Nephron progenitor cell (in vitro differentiated cells): ENCODE results near the gene CEP63.

Experiments
- DNase-seq: peaks from one replicate; pipeline ENCODE4 v3.0.0; 2021
- H3K27ac Mint-ChIP-seq: 2 replicates; pipeline ENCODE4 v1.8.0; 2021; ENCODE audit warnings: mild to moderate bottlenecking, moderate library complexity, mixed read lengths
- H3K27me3 Mint-ChIP-seq: 2 replicates; pipeline ENCODE4 v1.8.0; 2021; ENCODE audit warnings: mild to moderate bottlenecking, low read depth, mixed read lengths; ENCODE audit not compliant: poor library complexity
- H3K36me3 Mint-ChIP-seq: 2 replicates; pipeline ENCODE4 v1.8.0; 2021; ENCODE audit warnings: low read depth, mixed read lengths
- H3K4me1 Mint-ChIP-seq: 2 replicates; pipeline ENCODE4 v1.8.0; 2021; ENCODE audit warnings: mixed read lengths
- H3K4me3 Mint-ChIP-seq: 2 replicates; pipeline ENCODE4 v1.8.0; 2021; ENCODE audit warnings: mild to moderate bottlenecking, moderate library complexity, mixed read lengths
- H3K9me3 Mint-ChIP-seq: 2 replicates; pipeline ENCODE4 v1.8.0; 2021; ENCODE audit warnings: mild to moderate bottlenecking, moderate library complexity, mixed read lengths
- CTCF ChIP-seq: fragments of 200-600 bp; sonication (generic); IDR thresholded peaks from 2 replicates; pipeline ENCODE4 v1.5.0; 2021; ENCODE audit warnings: antibody characterized with exemption

The CEP63 gene

GRCh38 chr3:134453631-134454030, 32.2 kb upstream of the CEP63 start:
- no peak overlapping the region for H3K4me3 Mint-ChIP-seq
- no peak for TF ChIP-seq CTCF
- H3K4me1 Mint-ChIP-seq: peaks cover 17% of the 10 kb centered on the region
- H3K27ac Mint-ChIP-seq: no peak overlapping the region
- DNase-seq: no peak
- no peaks in the 10 kb centered on the region for H3K9me3 Mint-ChIP-seq
- peaks cover 20% of the 10 kb centered on the region for H3K27me3 Mint-ChIP-seq
- no peaks in the 10 kb centered on the region for H3K36me3 Mint-ChIP-seq

- H3K9me3 Mint-ChIP-seq: no peaks in the 10 kb centered on the region
- no peak for TF ChIP-seq CTCF
- peaks cover 29% of the 10 kb centered on the region for H3K27me3 Mint-ChIP-seq
- DNase-seq: no peak
- no peaks in the 10 kb centered on the region for H3K36me3 Mint-ChIP-seq
- H3K27ac Mint-ChIP-seq: no peak overlapping the region
- no peak overlapping the region for H3K4me3 Mint-ChIP-seq
- H3K4me1 Mint-ChIP-seq: peaks cover 17% of the 10 kb centered on the region
These were observed 28.3 kb upstream of the CEP63 start for GRCh38 chr3:134457376-134458074.

GRCh38 chr3:134458406-134458945, 27.4 kb upstream of the CEP63 start:
- Mint-ChIP-seq H3K27ac (no peak overlapping the region), H3K4me1 (peaks cover 26% of the 10 kb centered on the region), H3K27me3 (peaks cover 37% of the 10 kb centered on the region), H3K9me3 (no peaks in the 10 kb centered on the region), H3K4me3 (no peak overlapping the region), H3K36me3 (no peaks in the 10 kb centered on the region)
- TF ChIP-seq CTCF: no peak
- DNase-seq: no peak

- DNase-seq: no peak
- H3K4me3 Mint-ChIP-seq: no peak overlapping the region
- TF ChIP-seq CTCF: no peak
- no peak overlapping the region for H3K27ac Mint-ChIP-seq
- peaks cover 34% of the 10 kb centered on the region for H3K27me3 Mint-ChIP-seq
- H3K9me3 Mint-ChIP-seq: no peaks in the 10 kb centered on the region
- peaks cover 37% of the 10 kb centered on the region for H3K4me1 Mint-ChIP-seq
- no peaks in the 10 kb centered on the region for H3K36me3 Mint-ChIP-seq
These were observed 26.3 kb upstream of the CEP63 start for GRCh38 chr3:134459562-134459961.

GRCh38 chr3:134460965-134461364, 24.9 kb upstream of the CEP63 start:
- TF ChIP-seq CTCF: no peak
- Mint-ChIP-seq H3K27ac (no peak overlapping the region), H3K9me3 (no peaks in the 10 kb centered on the region), H3K27me3 (peaks cover 32% of the 10 kb centered on the region), H3K4me3 (no peak overlapping the region), H3K4me1 (peaks cover 38% of the 10 kb centered on the region), H3K36me3 (no peaks in the 10 kb centered on the region)
- no peak for DNase-seq

- peak overlapping the region; percentile 40 for H3K4me3 Mint-ChIP-seq
- H3K36me3 Mint-ChIP-seq: no peaks in the 10 kb centered on the region
- H3K4me1 Mint-ChIP-seq: peaks cover 39% of the 10 kb centered on the region
- TF ChIP-seq CTCF: no peak
- DNase-seq: no peak
- H3K9me3 Mint-ChIP-seq: no peaks in the 10 kb centered on the region
- peak overlapping the region; percentile 81 for H3K27ac Mint-ChIP-seq
- H3K27me3 Mint-ChIP-seq: peaks cover 25% of the 10 kb centered on the region
These were observed 23.4 kb upstream of the CEP63 start for GRCh38 chr3:134462331-134462941.
